ENCODE data around the gene MYL6B.
A peak's percentile ranks its signal among the peaks of the same experiment; 100 is the strongest.

The MYL6B gene

GRCh38 chr12:56124133-56124532 is 28.3 kb upstream of the MYL6B start:
- DNase-seq = no peak

- DNase-seq = peak; percentile 47
These were observed 25.6 kb upstream of the MYL6B start for GRCh38 chr12:56126732-56127239.

- no peak for DNase-seq
These were observed 24.9 kb upstream of the MYL6B start for GRCh38 chr12:56127485-56127887.

- peak; percentile 99 for DNase-seq
These were observed 24.3 kb upstream of the MYL6B start, which contains the start of gene ESYT1 for GRCh38 chr12:56127888-56128669. ESYT1 (plus strand) TSS chr12:56128267; CDS start chr12:56128320, 53 bp downstream.

- DNase-seq = no peak
These were observed 23.6 kb upstream of the MYL6B start for GRCh38 chr12:56128670-56129205.

GRCh38 chr12:56129206-56129941 is 23.0 kb upstream of the MYL6B start:
- DNase-seq = peak; percentile 82

- DNase-seq = no peak
These were observed 22.4 kb upstream of the MYL6B start for GRCh38 chr12:56129942-56130495.

GRCh38 chr12:56130876-56131275 is 21.5 kb upstream of the MYL6B start:
- no peak for DNase-seq

- no peak for DNase-seq
These were observed 17.5 kb upstream of the MYL6B start for GRCh38 chr12:56134897-56135296.

- DNase-seq = no peak
These were observed 14.4 kb upstream of the MYL6B start for GRCh38 chr12:56137853-56138571.

GRCh38 chr12:56141946-56142784 is 10.2 kb upstream of the MYL6B start:
- no peak for DNase-seq

GRCh38 chr12:56143217-56143616 is 9.2 kb upstream of the MYL6B start:
- DNase-seq = no peak

- no peak for DNase-seq
These were observed 8.5 kb upstream of the MYL6B start for GRCh38 chr12:56143870-56144269.

GRCh38 chr12:56145217-56145616 is 7.2 kb upstream of the MYL6B start:
- no peak for DNase-seq

- no peak for DNase-seq
These were observed 5.6 kb upstream of the MYL6B start for GRCh38 chr12:56146492-56147460.

GRCh38 chr12:56150563-56150962 is 1.8 kb upstream of the MYL6B start:
- DNase-seq = no peak

GRCh38 chr12:56151672-56152131 is 685 bp upstream of the MYL6B start:
- DNase-seq = no peak

- DNase-seq = no peak
These were observed 630 bp downstream of the MYL6B start for GRCh38 chr12:56152756-56153677.

GRCh38 chr12:56153678-56154065 is 1.3 kb downstream of the MYL6B start:
- no peak for DNase-seq
